Fibroblast of the aortic adventitia (primary cell): ENCODE results near the gene ABCC12. TPM values are rescaled to one million over a fixed set of nuclear protein-coding genes. Genes with fewer than 3 reads are reported as not detected.
"Not testable (repeated sequence)": the region's sequence is repeated elsewhere in the genome, so short reads cannot be mapped to it uniquely, and the experiment has no call there.

Experiments
- DNase-seq: peaks from one replicate; pipeline ENCODE4 v3.0.0-alpha.2; 2010; ENCODE audit warnings: low read depth
- H3K4me3 ChIP-seq: 2 replicates; pipeline ENCODE4 v1.5.1; 2011; ENCODE audit warnings: low read depth, mild to moderate bottlenecking, control low read depth, low read length, moderate library complexity
- CTCF ChIP-seq: IDR thresholded peaks from 2 replicates; pipeline ENCODE4 v1.5.1; 2011; ENCODE audit warnings: mild to moderate bottlenecking, low read length, control low read depth, inconsistent platforms; ENCODE audit not compliant: insufficient read depth
- total RNA-seq: library from RNA; depleted of rRNA; stranded (reverse); fragments of >200 nt; gene quantifications from 2 replicates; pipeline ENCODE4 v1.2.3, GENCODE V29; 2012; ENCODE audit warnings: low replicate concordance

The ABCC12 gene
- total RNA-seq, 1 donor: not detected

- no peak for DNase-seq
- no peak for TF ChIP-seq CTCF
- no peak overlapping the region for H3K4me3 ChIP-seq
Observed at GRCh38 chr16:48193846-48194245, 38.1 kb upstream of the ABCC12 start.

- H3K4me3 ChIP-seq: no peak overlapping the region
- TF ChIP-seq CTCF: no peak
- no peak for DNase-seq
Observed at GRCh38 chr16:48188449-48189102, 32.8 kb upstream of the ABCC12 start.

- H3K4me3 ChIP-seq: no peak overlapping the region
- DNase-seq: no peak
- no peak for TF ChIP-seq CTCF
Observed at GRCh38 chr16:48187779-48188178, 32.0 kb upstream of the ABCC12 start.

GRCh38 chr16:48184681-48185080 is 28.9 kb upstream of the ABCC12 start:
- no peak for TF ChIP-seq CTCF
- no peak overlapping the region for H3K4me3 ChIP-seq
- no peak for DNase-seq

GRCh38 chr16:48182979-48183537 is 27.3 kb upstream of the ABCC12 start:
- DNase-seq: no peak
- H3K4me3 ChIP-seq: no peak overlapping the region
- TF ChIP-seq CTCF: no peak

- H3K4me3 ChIP-seq, DNase-seq: not testable (repeated sequence)
Observed at GRCh38 chr16:48181746-48182520, 26.1 kb upstream of the ABCC12 start.

GRCh38 chr16:48180868-48181480 is 25.2 kb upstream of the ABCC12 start:
- no peak for TF ChIP-seq CTCF
- DNase-seq: no peak
- H3K4me3 ChIP-seq: no peak overlapping the region
